GM19324 (cell line): ENCODE results near the gene AIPL1.

Experiments used
- ATAC-seq: cut with Tn5 transposase; IDR thresholded peaks from one replicate; pipeline ENCODE4 v1.9.1; 2021; ENCODE audit warnings: mild to moderate bottlenecking, moderate library complexity; ENCODE audit not compliant: unreplicated experiment, low FRiP score

Gene AIPL1

DNA sequence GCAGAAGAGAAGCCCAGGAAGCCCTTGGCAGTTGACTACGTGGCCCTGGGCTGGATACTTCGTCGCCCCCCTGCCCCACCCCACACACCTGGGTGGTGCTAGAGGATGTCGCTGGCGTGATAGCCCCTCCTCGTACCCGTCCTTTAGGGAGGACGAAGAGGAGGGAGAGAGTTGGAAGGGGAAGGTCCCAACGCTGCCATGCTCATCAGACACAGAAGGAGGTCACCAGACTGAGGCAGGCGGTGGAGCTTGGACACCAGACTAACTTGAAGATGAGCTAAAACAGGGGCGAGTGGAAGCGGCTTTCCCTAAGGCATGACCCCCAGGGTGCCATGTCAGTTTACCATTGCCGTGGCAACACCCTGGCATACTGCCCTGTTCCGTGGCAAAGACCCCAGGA, 11.0 kb downstream of the AIPL1 start:
- no peak for ATAC-seq

DNA sequence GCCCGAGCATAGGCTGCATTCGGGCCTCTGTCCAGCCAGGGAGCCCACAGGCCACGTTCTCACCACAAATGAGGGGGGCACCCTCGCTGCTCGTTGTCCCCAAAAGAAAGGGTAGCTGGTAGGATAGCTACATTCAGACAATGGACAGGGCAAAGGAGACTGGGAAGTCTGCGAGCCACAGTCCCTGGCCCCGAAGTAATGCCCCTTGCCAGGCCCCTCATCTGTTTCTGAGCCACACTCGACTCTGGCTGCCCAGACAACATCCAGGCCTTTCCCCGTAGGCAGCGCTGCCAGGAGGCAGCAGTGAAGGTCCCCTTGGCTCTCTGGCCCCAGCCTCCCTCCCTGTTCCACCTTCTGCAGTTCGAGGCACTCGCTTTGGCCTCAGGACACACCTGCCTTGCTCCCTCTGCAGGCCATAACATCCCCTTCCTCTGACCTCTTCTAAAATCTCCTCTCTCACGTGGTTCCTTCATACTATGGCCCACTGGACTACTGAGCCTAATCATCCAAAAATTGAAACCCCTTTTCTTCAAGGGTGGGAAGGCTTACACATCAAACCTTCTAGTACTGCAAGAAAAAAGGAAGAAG, 12.2 kb downstream of the AIPL1 start:
- ATAC-seq: no peak

- no peak for ATAC-seq
Observed at GRCh38 chr17:6421700-6422604, 13.0 kb downstream of the AIPL1 start.

DNA sequence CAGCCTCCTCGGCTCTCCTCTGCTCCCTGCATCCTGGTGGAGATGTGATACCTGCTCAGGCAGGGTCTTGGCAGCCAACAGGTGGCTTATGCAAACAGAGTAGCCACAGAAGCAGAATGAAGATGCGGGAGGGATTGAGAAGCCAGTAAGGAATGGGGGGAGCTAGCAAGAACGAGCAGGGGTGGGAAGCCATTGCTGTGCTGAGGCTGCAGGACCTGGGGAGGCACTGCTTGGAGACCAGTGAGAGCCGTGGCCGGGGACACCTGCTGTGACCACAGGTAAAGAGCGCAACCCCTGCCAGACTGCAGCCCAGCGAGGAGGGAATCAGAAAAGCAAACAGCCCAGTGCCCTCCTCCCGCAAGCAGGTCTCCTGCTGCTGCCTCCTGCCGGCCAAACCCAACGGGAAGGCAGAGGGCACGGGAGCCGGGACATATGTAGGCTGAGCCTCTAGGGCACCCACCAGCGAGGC, 14.7 kb downstream of the AIPL1 start:
- no peak for ATAC-seq

DNA sequence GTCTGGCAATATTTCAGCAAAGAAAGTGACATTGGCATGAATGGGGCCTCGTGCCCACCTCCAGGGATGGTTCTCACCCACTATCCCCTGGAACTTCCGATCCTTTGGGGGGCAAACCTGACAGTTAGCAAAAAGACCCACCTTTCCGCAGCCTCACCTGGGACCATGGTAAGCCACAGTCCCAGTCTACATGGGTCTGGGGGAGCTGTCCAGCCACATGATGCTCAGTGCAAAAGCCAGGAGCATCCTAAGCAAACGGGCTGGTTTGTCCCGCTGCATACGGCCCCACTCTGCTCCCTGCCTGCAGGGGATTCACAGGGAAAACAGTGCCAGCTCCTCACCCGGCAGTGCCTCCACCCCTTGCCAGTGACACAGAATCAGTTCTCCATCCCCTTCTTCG, 19.3 kb downstream of the AIPL1 start:
- no peak for ATAC-seq

GRCh38 chr17:6413065-6413464, 21.9 kb downstream of the AIPL1 start:
- ATAC-seq: no peak

DNA sequence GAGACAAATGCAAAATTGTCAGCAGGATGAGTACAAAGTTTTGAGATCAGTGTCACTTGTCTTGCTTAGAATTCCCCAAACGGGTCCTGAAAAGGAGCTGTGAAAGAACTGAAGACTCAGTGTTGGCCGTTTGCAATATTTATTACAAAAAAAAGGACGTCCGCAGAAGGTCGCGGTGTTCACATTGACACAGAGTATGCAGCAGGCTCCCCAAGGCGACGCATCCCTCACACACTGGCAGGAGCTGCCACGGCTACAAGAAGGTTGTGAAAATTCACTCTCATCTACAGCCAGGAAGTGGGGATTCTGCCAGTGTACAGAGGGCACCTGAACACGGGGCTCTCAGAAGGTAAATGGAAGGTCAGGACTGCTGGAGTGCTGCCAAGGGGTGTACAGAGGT, 26.2 kb downstream of the AIPL1 start:
- no peak for ATAC-seq

GRCh38 chr17:6408276-6408675, 26.6 kb downstream of the AIPL1 start:
- no peak for ATAC-seq

GRCh38 chr17:6402258-6402657, 32.7 kb downstream of the AIPL1 start:
- no peak for ATAC-seq

- no peak for ATAC-seq
Observed at GRCh38 chr17:6398955-6399354, 36.0 kb downstream of the AIPL1 start.

DNA sequence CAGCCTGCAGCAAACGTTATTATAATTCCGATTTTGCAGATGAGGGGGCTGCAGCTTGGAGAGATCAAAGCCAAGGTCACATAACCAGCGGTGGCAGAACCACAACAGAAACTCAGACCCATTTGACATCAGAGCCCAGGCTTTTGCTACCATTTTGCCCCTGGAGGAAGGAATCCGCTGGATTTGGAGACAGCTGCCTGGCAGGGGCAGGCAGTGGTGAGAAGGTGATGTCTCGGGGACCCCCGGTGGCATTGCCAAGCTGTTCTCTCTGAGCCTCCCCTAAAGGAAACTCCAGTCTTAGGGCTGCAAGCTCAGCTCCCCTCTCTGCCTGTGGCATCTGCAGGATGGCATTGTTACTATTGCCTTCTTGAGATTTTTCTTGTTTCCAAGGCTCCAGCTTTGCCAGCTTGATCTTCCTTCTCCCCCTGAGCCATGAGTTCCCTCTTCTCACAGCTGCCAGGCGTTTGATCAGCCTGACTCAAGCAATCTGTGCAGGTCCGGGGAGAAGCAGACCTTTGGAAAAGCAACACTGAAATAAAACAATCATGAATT, 40.8 kb downstream of the AIPL1 start:
- ATAC-seq: no peak

GRCh38 chr17:6393351-6393952, 41.5 kb downstream of the AIPL1 start:
- no peak for ATAC-seq

GRCh38 chr17:6392609-6393350, 42.1 kb downstream of the AIPL1 start:
- ATAC-seq: no peak

DNA sequence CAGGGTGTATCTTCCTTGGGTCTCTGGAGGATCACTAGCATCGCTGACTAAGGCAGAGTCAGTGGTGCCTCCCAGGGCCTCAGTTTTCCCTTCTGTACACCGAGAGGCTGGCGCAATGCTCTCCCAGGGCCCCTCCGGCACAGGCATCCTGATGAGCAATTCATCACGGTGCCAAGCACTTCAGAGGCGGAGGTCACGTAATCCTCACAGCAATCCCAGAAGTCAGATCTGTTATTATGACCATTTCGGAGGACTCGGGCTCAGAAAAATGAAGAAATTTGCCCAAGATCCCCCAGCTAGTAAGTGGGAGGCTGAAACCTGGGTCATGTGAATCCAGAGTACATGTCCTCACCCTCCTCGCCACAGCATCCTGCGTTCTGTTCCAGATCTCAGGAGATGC, 46.5 kb downstream of the AIPL1 start:
- ATAC-seq: no peak

- ATAC-seq: no peak
Observed at GRCh38 chr17:6387858-6388257, 47.1 kb downstream of the AIPL1 start.

DNA sequence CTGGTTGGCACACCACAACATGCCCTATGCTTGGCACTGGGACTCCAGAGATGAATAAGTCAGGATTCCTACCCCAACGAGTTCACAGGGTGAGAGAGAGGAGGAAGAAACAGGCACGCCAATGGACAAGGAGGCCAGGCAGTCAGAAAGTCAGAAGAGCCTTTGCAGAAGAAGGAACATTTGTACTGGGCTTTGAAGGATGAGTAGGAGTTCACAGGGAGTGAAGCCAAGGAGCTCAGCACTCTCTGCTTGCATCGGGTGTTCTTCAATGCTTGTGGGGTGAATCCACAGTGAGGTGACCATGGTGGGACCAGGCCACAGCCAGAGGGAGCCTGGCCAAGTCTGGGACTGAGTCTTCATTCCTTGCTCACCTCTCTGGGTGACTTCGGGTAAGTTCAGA, 47.5 kb downstream of the AIPL1 start:
- no peak for ATAC-seq

DNA sequence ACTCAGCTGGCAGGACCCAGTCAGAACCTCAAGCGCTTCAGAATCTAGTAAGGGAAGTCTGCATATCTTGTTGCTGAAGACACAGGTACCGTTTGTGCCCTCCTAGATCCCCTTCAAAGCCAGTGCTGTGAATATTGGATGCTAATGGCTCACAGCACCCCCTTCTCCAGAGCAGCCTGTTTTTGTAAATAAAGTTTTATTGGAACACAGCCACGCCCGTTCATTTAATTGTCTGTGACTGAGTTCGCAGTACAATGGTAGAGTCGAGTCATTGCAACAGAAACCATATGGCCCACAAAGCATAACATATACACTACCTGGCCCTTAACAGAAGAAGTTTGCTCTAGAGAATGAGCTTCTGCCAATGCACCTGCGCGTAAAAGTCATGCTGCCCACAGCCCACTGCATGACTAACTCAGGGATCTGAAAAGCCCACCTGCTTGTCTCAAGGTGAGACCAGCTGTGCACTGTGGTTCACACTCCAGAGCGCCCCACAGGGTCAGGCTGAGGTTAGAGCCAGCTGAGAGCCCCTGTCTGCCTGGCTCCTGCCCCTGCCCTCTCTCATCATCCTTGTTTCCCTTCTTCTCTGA, 48.8 kb downstream of the AIPL1 start:
- no peak for ATAC-seq

DNA sequence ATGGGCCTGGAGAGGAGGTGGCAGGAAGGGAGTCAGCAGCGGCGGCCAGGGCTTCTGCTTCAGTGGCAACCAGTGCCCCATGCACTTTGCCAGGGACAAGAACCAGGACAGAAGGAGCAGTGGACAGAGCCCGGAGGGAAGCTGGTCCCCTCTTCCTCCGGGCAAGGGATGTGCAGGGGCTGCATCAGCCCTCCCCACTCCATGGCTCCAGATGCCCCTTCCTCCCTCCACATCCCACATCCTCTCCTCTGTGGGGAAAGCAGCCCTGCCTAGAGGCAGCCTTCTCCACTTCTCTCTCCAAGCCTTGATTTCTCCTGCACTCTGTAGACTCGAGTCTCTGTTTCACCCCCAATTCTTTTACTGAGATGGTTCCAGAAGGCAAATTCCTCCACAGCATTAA, 50.4 kb downstream of the AIPL1 start:
- ATAC-seq: no peak

DNA sequence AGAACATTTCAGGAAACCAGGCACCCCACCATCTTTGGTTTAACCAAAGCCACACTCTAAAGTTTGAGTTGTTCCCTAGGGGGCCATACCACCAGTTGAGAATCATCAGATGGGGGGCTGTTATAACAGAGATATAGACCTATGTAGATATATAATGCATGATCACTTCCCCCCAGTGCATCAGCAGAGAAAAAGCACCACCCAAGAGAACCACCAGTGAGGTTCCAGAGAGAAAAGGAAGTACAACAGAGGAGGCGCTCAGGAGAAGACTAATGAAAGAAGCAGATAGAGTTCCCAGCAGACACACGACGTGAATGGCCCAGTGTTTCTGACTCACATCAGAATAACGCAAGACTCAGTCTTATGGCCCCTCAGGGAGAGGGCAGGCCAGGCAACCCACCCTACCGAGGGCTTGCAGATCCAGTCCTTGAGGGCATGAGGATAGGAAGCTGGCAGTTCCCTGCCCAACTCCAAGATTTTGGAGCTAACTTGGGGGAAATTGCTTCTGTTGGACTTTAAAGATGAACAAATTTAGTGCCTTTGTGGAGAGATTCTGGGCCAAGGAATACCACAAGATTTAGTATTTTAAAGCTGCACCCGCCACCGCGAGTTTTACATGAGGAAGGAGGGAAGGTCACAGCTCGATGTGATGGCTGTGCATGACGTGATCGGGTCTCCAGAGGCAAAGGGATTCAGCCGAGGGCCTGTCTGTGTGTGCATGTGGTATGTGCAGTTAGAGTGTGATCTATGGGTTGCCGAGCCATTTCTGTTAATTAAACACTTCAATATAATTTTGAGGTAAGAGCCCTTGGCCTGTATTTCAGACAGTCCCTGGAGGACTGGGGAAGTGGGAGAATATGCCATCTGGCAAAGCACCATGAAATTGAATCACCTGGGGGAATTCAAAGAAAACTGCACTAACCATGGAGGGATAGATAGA, 53.1 kb downstream of the AIPL1 start:
- no peak for ATAC-seq
